GM23248 (cell line): Measurements from ENCODE around the gene DPEP2NB. TPM values are rescaled to one million over a fixed set of nuclear protein-coding genes. Genes with fewer than 3 reads are reported as not detected.
"Not testable (repeated sequence)": the region's sequence is repeated elsewhere in the genome, so short reads cannot be mapped to it uniquely, and the experiment has no call there.

Experiments used
- DNase-seq: peaks from one replicate; pipeline ENCODE4 v3.0.0-alpha.2; 2015
- H2AFZ ChIP-seq: fragments of 200-600 bp; sonication (generic); 2 replicates; pipeline ENCODE4 v1.6.1; 2016; ENCODE audit warnings: antibody characterized with exemption
- H3F3A ChIP-seq: fragments of 200-600 bp; sonication (generic); 2 replicates; pipeline ENCODE4 v1.6.1; 2016; ENCODE audit warnings: mild to moderate bottlenecking, antibody characterized with exemption, mixed run types; ENCODE audit not compliant: insufficient read depth
- H3K27ac ChIP-seq: fragments of 200-600 bp; sonication (generic); 2 replicates; pipeline ENCODE4 v1.5.1; 2016; ENCODE audit warnings: mild to moderate bottlenecking
- H3K27me3 ChIP-seq: fragments of 200-600 bp; sonication (generic); replicated peaks from 2 replicates; pipeline ENCODE4 v1.6.1; 2016; ENCODE audit warnings: mild to moderate bottlenecking; ENCODE audit not compliant: insufficient read depth
- H3K36me3 ChIP-seq: fragments of 200-600 bp; sonication (generic); 2 replicates; pipeline ENCODE4 v1.6.1; 2016; ENCODE audit warnings: low read depth, mild to moderate bottlenecking
- H3K4me1 ChIP-seq: fragments of 200-600 bp; sonication (generic); 2 replicates; pipeline ENCODE4 v1.6.1; 2016; ENCODE audit warnings: mild to moderate bottlenecking; ENCODE audit not compliant: insufficient read depth
- H3K4me2 ChIP-seq: fragments of 200-600 bp; sonication (generic); one replicate; pipeline ENCODE4 v1.6.1; 2016; ENCODE audit warnings: mild to moderate bottlenecking; ENCODE audit not compliant: unreplicated experiment
- H3K4me3 ChIP-seq: fragments of 200-600 bp; sonication (generic); 2 replicates; pipeline ENCODE4 v1.5.1; 2016; ENCODE audit warnings: mild to moderate bottlenecking
- H3K79me2 ChIP-seq: fragments of 200-600 bp; sonication (generic); 2 replicates; pipeline ENCODE4 v1.6.1; 2016; ENCODE audit warnings: mild to moderate bottlenecking; ENCODE audit not compliant: insufficient read depth
- H3K9ac ChIP-seq: fragments of 200-600 bp; sonication (generic); 2 replicates; pipeline ENCODE4 v1.6.1; 2016; ENCODE audit warnings: mild to moderate bottlenecking
- H3K9me2 ChIP-seq: fragments of 200-600 bp; sonication (generic); 2 replicates; pipeline ENCODE4 v1.6.1; 2016; ENCODE audit warnings: mixed run types, mild to moderate bottlenecking, moderate library complexity; ENCODE audit not compliant: insufficient read depth
- H3K9me3 ChIP-seq: fragments of 200-600 bp; sonication (generic); one replicate; pipeline ENCODE4 v1.6.1; 2017; ENCODE audit warnings: low read depth
- H4K20me1 ChIP-seq: fragments of 200-600 bp; sonication (generic); 2 replicates; pipeline ENCODE4 v1.6.0; 2016; ENCODE audit not compliant: insufficient read depth
- EZH2 ChIP-seq: fragments of 200-600 bp; sonication (generic); IDR thresholded peaks from 2 replicates; pipeline ENCODE4 v1.6.1; 2018; ENCODE audit warnings: antibody characterized with exemption, mild to moderate bottlenecking; ENCODE audit not compliant: insufficient read depth, poor library complexity, severe bottlenecking
- EZH2phosphoT487 ChIP-seq: fragments of 200-600 bp; sonication (generic); IDR thresholded peaks from 2 replicates; pipeline ENCODE4 v1.6.1; 2018; ENCODE audit warnings: antibody characterized with exemption, moderate library complexity, mild to moderate bottlenecking, low read depth; ENCODE audit not compliant: insufficient read depth
- WGBS, 2 experiments: methylation state at CpG; one replicate each; pipeline ENCODE4 v1.1.6; 2015 to 2017; ENCODE audit warnings: low lambda C conversion rate in 2 of 2, low coverage in 1 of 2; ENCODE audit errors: missing lambda C conversion rate in 2 of 2; 5-methylcytosine and 5-hydroxymethylcytosine counted together
- in situ Hi-C: fragments of 300-500 bp; cut with MboI; formaldehyde crosslinking; loops from 2 replicates; pipeline ENCODE4 v1.15.0; 2020
- polyA plus RNA-seq: library from polyadenylated mRNA; unstranded; fragments of >200 nt; fragmentation: Nextera tagmentation; extraction: Ambion mirVana; gene quantifications from 2 replicates; pipeline ENCODE4 v1.2.1, GENCODE V29; 2016
- total RNA-seq: library from RNA; depleted of rRNA; stranded (reverse); fragments of >200 nt; shearing (Covaris generic); gene quantifications from 2 replicates; pipeline ENCODE4 v1.2.3, GENCODE V29; 2014

The DPEP2NB gene
- total and polyA plus RNA-seq, 2 experiments from 2014 or later, result not detected

- H3K36me3 ChIP-seq, result no peaks in the 10 kb centered on the region
- in situ Hi-C loops, result no loop called here
- no peak overlapping the region for H3K4me2 ChIP-seq
- H3K4me1 ChIP-seq, result no peaks in the 10 kb centered on the region
- no peaks in the 10 kb centered on the region for H3K79me2 ChIP-seq
- H2AFZ ChIP-seq, result no peak overlapping the region
- H3K9me3 ChIP-seq, result no peaks in the 10 kb centered on the region
- TF ChIP-seq EZH2phosphoT487, result no peak
- no peak for TF ChIP-seq EZH2
- WGBS, 2 experiments, result 68 to 84% methylated on average over 1 of the region's 1 CpG
- H3K4me3 ChIP-seq, result no peak overlapping the region
- no peaks in the 10 kb centered on the region for H3F3A ChIP-seq
- no peaks in the 10 kb centered on the region for H4K20me1 ChIP-seq
- H3K9me2 ChIP-seq, result no peaks in the 10 kb centered on the region
- H3K27ac ChIP-seq, result no peak overlapping the region
- H3K9ac ChIP-seq, result no peak overlapping the region
- DNase-seq, result no peak
- no peaks in the 10 kb centered on the region for H3K27me3 ChIP-seq
These were observed 2.3 kb downstream of the DPEP2NB start for GRCh38 chr16:68013440-68013839.

GRCh38 chr16:68009872-68010271, 5.8 kb downstream of the DPEP2NB start:
- H3K36me3 ChIP-seq, H3K9me3 ChIP-seq, H3K27me3 ChIP-seq, in situ Hi-C loops, H2AFZ ChIP-seq, H4K20me1 ChIP-seq, H3F3A ChIP-seq, H3K9ac ChIP-seq, H3K27ac ChIP-seq, H3K9me2 ChIP-seq, DNase-seq, H3K4me3 ChIP-seq, H3K4me1 ChIP-seq, H3K4me2 ChIP-seq, H3K79me2 ChIP-seq: not testable (repeated sequence)
- WGBS, 2 experiments, result 72 to 75% methylated on average over 4 of the region's 4 CpGs

GRCh38 chr16:68009157-68009735, 6.5 kb downstream of the DPEP2NB start:
- H4K20me1 ChIP-seq, result no peaks in the 10 kb centered on the region
- no peak overlapping the region for H3K27ac ChIP-seq
- in situ Hi-C loops, result no loop called here
- H3K36me3 ChIP-seq, result no peaks in the 10 kb centered on the region
- no peaks in the 10 kb centered on the region for H3K9me2 ChIP-seq
- TF ChIP-seq EZH2phosphoT487 (no peak), EZH2 (no peak)
- no peak overlapping the region for H3K4me3 ChIP-seq
- no peaks in the 10 kb centered on the region for H3K79me2 ChIP-seq
- no peaks in the 10 kb centered on the region for H3K4me1 ChIP-seq
- 28 to 32% methylated on average over 9 of the region's 9 CpGs for WGBS, 2 experiments
- no peaks in the 10 kb centered on the region for H3F3A ChIP-seq
- DNase-seq, result no peak
- no peaks in the 10 kb centered on the region for H3K27me3 ChIP-seq
- no peak overlapping the region for H2AFZ ChIP-seq
- H3K9me3 ChIP-seq, result no peaks in the 10 kb centered on the region
- H3K9ac ChIP-seq, result no peak overlapping the region
- H3K4me2 ChIP-seq, result no peak overlapping the region

- no peak overlapping the region for H3K9ac ChIP-seq
- in situ Hi-C loops, result no loop called here
- H3K4me2 ChIP-seq, result no peak overlapping the region
- no peaks in the 10 kb centered on the region for H3K9me3 ChIP-seq
- no peaks in the 10 kb centered on the region for H3K79me2 ChIP-seq
- H2AFZ ChIP-seq, result no peak overlapping the region
- no peaks in the 10 kb centered on the region for H3K4me1 ChIP-seq
- H3K27ac ChIP-seq, result no peak overlapping the region
- no peaks in the 10 kb centered on the region for H3K27me3 ChIP-seq
- 42 to 45% methylated on average over 6 of the region's 6 CpGs for WGBS, 2 experiments
- H3K9me2 ChIP-seq, result no peaks in the 10 kb centered on the region
- no peak overlapping the region for H3K4me3 ChIP-seq
- H4K20me1 ChIP-seq, result no peaks in the 10 kb centered on the region
- H3F3A ChIP-seq, result no peaks in the 10 kb centered on the region
- H3K36me3 ChIP-seq, result no peaks in the 10 kb centered on the region
- no peak for TF ChIP-seq EZH2phosphoT487
- TF ChIP-seq EZH2, result no peak
- DNase-seq, result no peak
These were observed 9.9 kb downstream of the DPEP2NB start for GRCh38 chr16:68005786-68006286.

- Histone ChIP-seq H3K36me3 (no peaks in the 10 kb centered on the region), H3K9ac (no peak overlapping the region), H3K4me1 (no peaks in the 10 kb centered on the region), H3K4me3 (no peak overlapping the region), H3K9me3 (no peaks in the 10 kb centered on the region), H3K4me2 (no peak overlapping the region), H3K27me3 (no peaks in the 10 kb centered on the region), H2AFZ (no peak overlapping the region), H3K27ac (no peak overlapping the region), H4K20me1 (no peaks in the 10 kb centered on the region), H3F3A (no peaks in the 10 kb centered on the region), H3K79me2 (no peaks in the 10 kb centered on the region), H3K9me2 (no peaks in the 10 kb centered on the region)
- WGBS, 2 experiments, result 69% methylated on average over 9 of the region's 9 CpGs
- no peak for DNase-seq
- TF ChIP-seq EZH2, result no peak
- TF ChIP-seq EZH2phosphoT487, result no peak
- in situ Hi-C loops, result no loop called here
These were observed 10.5 kb downstream of the DPEP2NB start for GRCh38 chr16:68005211-68005610.
